ENCODE results near the gene SULT1C2. TPM values are rescaled to one million over a fixed set of nuclear protein-coding genes. Genes with fewer than 3 reads are reported as not detected.

Gene SULT1C2
- total and polyA plus RNA-seq, 9 of the 15 experiments (the other 6 are each of a cell fraction or from before 2014, with no cell fraction given) = 0.22 TPM; not detected in 8

- no peak for TF ChIP-seq SAP30 (IDR thresholded peaks at IDR 0.05; ENCODE audit: borderline replicate concordance, insufficient read depth, low read depth, low read length, poor library complexity, severe bottlenecking)
- TF ChIP-seq ZNF24 (IDR thresholded peaks at IDR 0.05) = 0 out of 2 replicates have a peak, but pooled peaks have one; percentile 11
- TF ChIP-seq ZNF830 (CRISPR knock-in tag; IDR thresholded peaks at IDR 0.05) = no peak
- no peak for TF ChIP-seq KLF6 (CRISPR knock-in tag; IDR thresholded peaks at IDR 0.05; ENCODE audit: borderline replicate concordance)
- no peak for TF ChIP-seq E2F5 (CRISPR knock-in tag; IDR thresholded peaks at IDR 0.05)
- peak; percentile 66; the same call in 1 of the 2 replicates for TF ChIP-seq CBFA2T2 (conservative IDR thresholded peaks at IDR 0.05)
- TF ChIP-seq FOXA3 (CRISPR knock-in tag; conservative IDR thresholded peaks at IDR 0.05 in 1 of 2, IDR thresholded peaks at IDR 0.05 in 1 of 2) = no peak
- TF ChIP-seq ZNF76 (CRISPR knock-in tag; IDR thresholded peaks at IDR 0.05; ENCODE audit: borderline replicate concordance) = no peak
- TF ChIP-seq CREB5 (CRISPR knock-in tag; IDR thresholded peaks at IDR 0.05) = no peak
- no peak for TF ChIP-seq ZNF253 (CRISPR knock-in tag; conservative IDR thresholded peaks at IDR 0.05)
- TF ChIP-seq DPF2 (IDR thresholded peaks at IDR 0.05) = peak; percentile 72
- peak; percentile 86 for TF ChIP-seq ARID1B (IDR thresholded peaks at IDR 0.05)
- TF ChIP-seq CBX2 (IDR thresholded peaks at IDR 0.05; ENCODE audit: insufficient read depth, low read length, poor library complexity, severe bottlenecking) = no peak
- TF ChIP-seq ZNF133 (CRISPR knock-in tag; IDR thresholded peaks at IDR 0.05) = no peak
- peak; percentile 60 for TF ChIP-seq NCOR1 (IDR thresholded peaks at IDR 0.05)
- TF ChIP-seq HES1 (IDR thresholded peaks at IDR 0.05; ENCODE audit: low read depth) = no peak
- no peak for TF ChIP-seq NFYB (IDR thresholded peaks at IDR 0.05; ENCODE audit: extremely low read depth, insufficient read length)
- TF ChIP-seq EZH2 (IDR thresholded peaks at IDR 0.05; ENCODE audit: borderline replicate concordance, low read depth, low read length) = no peak
- no peak for TF ChIP-seq POLR2G (IDR thresholded peaks at IDR 0.05; ENCODE audit: low read depth, low read length)
- no peak for TF ChIP-seq ILF3 (IDR thresholded peaks at IDR 0.05; ENCODE audit: borderline replicate concordance)
- no peak for TF ChIP-seq SETDB1 (IDR thresholded peaks at IDR 0.05; ENCODE audit: low read length)
- TF ChIP-seq BRCA1 (IDR thresholded peaks at IDR 0.05) = no peak
- no peak for TF ChIP-seq BRCA1 (CRISPR knock-in tag; IDR thresholded peaks at IDR 0.05)
- TF ChIP-seq SAFB (IDR thresholded peaks at IDR 0.05; ENCODE audit: borderline replicate concordance, low read depth, low read length) = no peak
- TF ChIP-seq CC2D1A (IDR thresholded peaks at IDR 0.05) = no peak
- TF ChIP-seq RB1 (IDR thresholded peaks at IDR 0.05; ENCODE audit: low read depth) = no peak
- TF ChIP-seq CLOCK (CRISPR knock-in tag; IDR thresholded peaks at IDR 0.05; ENCODE audit: borderline replicate concordance) = no peak
These were observed 58.1 kb downstream of the SULT1C2 start (continued) for GRCh38 chr2:108346827-108347226.
